H1 (cell line): Measurements from ENCODE around the gene RPL37A. TPM values are rescaled to one million over a fixed set of nuclear protein-coding genes. Genes with fewer than 3 reads are reported as not detected.

ENCODE experiments used
- ATF2 ChIP-seq: IDR thresholded peaks from 2 replicates; pipeline ENCODE4 v1.6.1; 2012; ENCODE audit warnings: low read length, inconsistent platforms
- CBX5 ChIP-seq: fragments of 300-800, 300-1000 bp; sonication (generic); IDR thresholded peaks from 2 replicates; pipeline ENCODE4 v1.7.1; 2016; ENCODE audit warnings: antibody characterized with exemption, low read length, low read depth
- EZH2 ChIP-seq: fragments of 200-600 bp; sonication (generic); IDR thresholded peaks from 2 replicates; pipeline ENCODE4 v1.7.1; 2012; ENCODE audit warnings: low read depth, mild to moderate bottlenecking, moderate library complexity, low read length, inconsistent platforms; ENCODE audit not compliant: severe bottlenecking
- FOSL1 ChIP-seq: IDR thresholded peaks from 2 replicates; pipeline ENCODE4 v1.6.1; 2011; ENCODE audit warnings: mild to moderate bottlenecking, low read depth, low read length, moderate library complexity; ENCODE audit not compliant: insufficient read depth
- KDM1A ChIP-seq: fragments of 200-600, 300-600 bp; sonication (generic); IDR thresholded peaks from 2 replicates; pipeline ENCODE4 v1.7.1; 2016; ENCODE audit warnings: mild to moderate bottlenecking, low read length, borderline replicate concordance
- RAD21 ChIP-seq, 2 experiments: IDR thresholded peaks in 1 of 2; conservative IDR thresholded peaks in 1 of 2; 2 replicates each; pipeline ENCODE4 v1.6.1; 2011; ENCODE audit warnings: low read depth in 2 of 2, low read length in 2 of 2, improper control_type of control experiment in 1 of 2, inconsistent platforms in 1 of 2, mild to moderate bottlenecking in 1 of 2, moderate library complexity in 1 of 2
- SIRT6 ChIP-seq: IDR thresholded peaks from one replicate; pipeline ENCODE4 v1.7.1; 2012; ENCODE audit warnings: low read length, inconsistent platforms
- polyA plus RNA-seq, 7 experiments: library from polyadenylated mRNA; depleted of rRNA in 3 of 7; stranded (reverse) in 5 of 7; unstranded in 2 of 7; fragments of >200 nt in 5 of 7; fragments of 200-250 nt in 2 of 7; gene quantifications; 1 replicate in 5 of 7; 2 replicates in 1 of 7; 4 replicates in 1 of 7; pipeline versions ENCODE4 v1.2.1 to v1.2.3, GENCODE V29; 2011 to 2013; ENCODE audit warnings: missing spikeins in 2 of 7, mixed read lengths in 2 of 7
- total RNA-seq: library from RNA; stranded (reverse); fragmentation: NEBNext Ultra II Directional; extraction: Animal tissue kit (Norgen Biotek cat#: 25700); gene quantifications from 2 replicates; pipeline ENCODE4 v1.2.1, GENCODE V29; 2021

Gene RPL37A
- total and polyA plus RNA-seq, 2 of the 8 experiments (the other 6 are each of a cell fraction or from before 2014, with no cell fraction given) = 1,737 to 3,180 TPM

GRCh38 chr2:216450784-216451183, 47.9 kb upstream of the RPL37A start (continued):
- TF ChIP-seq RAD21 (IDR thresholded peaks at IDR 0.05 in 1 of 2, conservative IDR thresholded peaks at IDR 0.05 in 1 of 2; ENCODE audit: low read depth in 2 of 2, low read length in 2 of 2) (no peak), ATF2 (no peak), FOSL1 (no peak), SIRT6 (no peak), CBX5 (no peak), KDM1A (no peak), EZH2 (no peak)
